ENCODE measurements around the gene FOXC2.

DNA sequence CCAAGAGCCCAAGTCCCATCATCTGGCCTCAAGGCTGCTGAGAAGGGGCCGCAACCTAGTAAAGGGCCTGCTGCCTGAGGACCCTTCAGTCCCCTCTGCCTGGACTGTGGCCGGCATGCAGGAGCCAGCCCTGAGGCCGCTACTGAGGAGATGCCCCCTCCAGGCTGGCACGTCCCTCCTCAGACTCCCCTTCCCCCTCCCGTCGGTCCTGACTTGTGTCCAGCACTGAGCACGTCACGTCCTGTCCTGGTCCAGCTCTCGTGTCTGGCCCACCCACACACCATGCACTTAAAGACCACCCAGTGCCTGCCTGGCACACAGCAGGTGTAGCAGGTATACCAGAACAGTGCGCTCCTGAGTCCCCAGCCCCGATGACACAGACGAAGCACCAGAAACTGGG lies 21.1 kb upstream of the FOXC2 start:
- TF ChIP-seq EZH2 (IDR thresholded peaks at IDR 0.05; ENCODE audit: borderline replicate concordance, low read depth, low read length, severe bottlenecking) (no peak), CTCF (IDR thresholded peaks at IDR 0.05; ENCODE audit: extremely low read depth in 1 of 2, insufficient read depth in 1 of 2, low read depth in 1 of 2, low read length in 2 of 2) (no peak), POLR2A (IDR thresholded peaks at IDR 0.05; ENCODE audit: low read depth, low read length) (no peak), JUN (IDR thresholded peaks at IDR 0.05; ENCODE audit: borderline replicate concordance, insufficient read depth, insufficient read length, low read depth) (no peak), POLR2AphosphoS5 (IDR thresholded peaks at IDR 0.05; ENCODE audit: insufficient read depth, low read depth, low read length) (no peak), MYC (IDR thresholded peaks at IDR 0.05; ENCODE audit: low read depth, low read length) (no peak), FOS (IDR thresholded peaks at IDR 0.05; ENCODE audit: borderline replicate concordance, insufficient read depth, low read length) (no peak), GATA2 (IDR thresholded peaks at IDR 0.05; ENCODE audit: insufficient read depth, insufficient read length, low read depth, low read length) (no peak)
- TF ChIP-seq, protein P1, sequence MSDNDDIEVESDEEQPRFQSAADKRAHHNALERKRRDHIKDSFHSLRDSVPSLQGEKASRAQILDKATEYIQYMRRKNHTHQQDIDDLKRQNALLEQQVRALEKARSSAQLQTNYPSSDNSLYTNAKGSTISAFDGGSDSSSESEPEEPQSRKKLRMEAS (IDR thresholded peaks at IDR 0.05; ENCODE audit: insufficient read depth, insufficient read length) = no peak

Data from endothelial cell of umbilical vein (primary cell).